Duodenal mucosa (tissue), 2 donors: ENCODE measurements around the gene HMGN2.

Experiments used
- H3K27ac ChIP-seq: one replicate; pipeline ENCODE4 v1.7.0; 2013; ENCODE audit warnings: low read depth, low read length
- H3K27me3 ChIP-seq, 2 donors: one replicate each; pipeline ENCODE4 v1.7.0; 2013; ENCODE audit warnings: low read length in 2 of 2, control low read depth in 1 of 2; ENCODE audit not compliant: insufficient read depth in 2 of 2, control insufficient read depth in 1 of 2
- H3K36me3 ChIP-seq, 2 donors: one replicate each; pipeline ENCODE4 v1.7.0; 2013; ENCODE audit warnings: low read length in 2 of 2, control low read depth in 1 of 2; ENCODE audit not compliant: insufficient read depth in 2 of 2, control insufficient read depth in 1 of 2
- H3K4me1 ChIP-seq, 2 donors: one replicate each; pipeline ENCODE4 v1.7.0; 2013; ENCODE audit warnings: low read length in 2 of 2, control low read depth in 1 of 2; ENCODE audit not compliant: insufficient read depth in 2 of 2, control insufficient read depth in 1 of 2
- H3K4me3 ChIP-seq, 2 donors: one replicate each; pipeline ENCODE4 v1.7.0; 2013; ENCODE audit warnings: low read length in 2 of 2, low read depth in 1 of 2
- H3K9ac ChIP-seq, 2 donors: one replicate each; pipeline ENCODE4 v1.7.0; 2013; ENCODE audit warnings: low read length in 2 of 2, low read depth in 1 of 2
- H3K9me3 ChIP-seq, 2 donors: one replicate each; pipeline ENCODE4 v1.7.0; 2013; ENCODE audit warnings: low read length in 2 of 2, control low read depth in 1 of 2; ENCODE audit not compliant: control insufficient read depth in 1 of 2

The HMGN2 gene

GRCh38 chr1:26452459-26453183 lies 19.6 kb upstream of the HMGN2 start:
- no peaks in the 10 kb centered on the region for H3K9me3 ChIP-seq
- no peak overlapping the region for H3K9ac ChIP-seq
- H3K4me1 ChIP-seq: no peaks in the 10 kb centered on the region
- no peak overlapping the region for H3K27ac ChIP-seq
- no peaks in the 10 kb centered on the region for H3K27me3 ChIP-seq
- no peak overlapping the region for H3K4me3 ChIP-seq
- peaks cover 10 to 54% of the 10 kb centered on the region in 2 donors for H3K36me3 ChIP-seq

- Histone ChIP-seq H3K36me3 (peaks cover 20 to 46% of the 10 kb centered on the region in 2 donors), H3K9me3 (no peaks in the 10 kb centered on the region), H3K4me1 (no peaks in the 10 kb centered on the region), H3K27me3 (no peaks in the 10 kb centered on the region), H3K4me3 (no peak overlapping the region), H3K9ac (no peak overlapping the region), H3K27ac (no peak overlapping the region)
These were observed 13.1 kb upstream of the HMGN2 start for GRCh38 chr1:26459148-26459547.

DNA sequence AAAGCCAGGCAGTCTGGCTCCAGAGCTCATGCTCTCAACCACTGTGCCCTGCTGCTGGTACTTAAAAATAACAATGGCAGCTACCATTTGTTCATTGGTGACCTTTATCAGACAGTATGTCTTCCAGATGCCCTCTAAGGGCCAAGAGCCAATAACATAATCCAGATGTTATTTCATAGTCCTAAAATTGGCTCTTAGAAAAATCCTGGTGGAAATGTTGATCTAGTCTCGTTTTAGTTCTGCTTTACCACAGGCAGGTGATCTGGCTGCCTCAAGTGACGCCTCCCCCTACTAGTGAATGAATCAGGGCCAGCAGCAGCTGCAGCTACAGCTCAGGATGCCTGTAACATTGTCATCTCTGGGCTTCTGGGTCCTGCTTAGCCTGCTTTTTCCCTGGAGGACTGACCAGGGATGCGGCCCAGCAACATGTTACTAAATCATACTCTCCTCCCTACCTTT lies 12.6 kb upstream of the HMGN2 start:
- Histone ChIP-seq H3K9me3 (no peaks in the 10 kb centered on the region), H3K36me3 (peaks cover 20 to 50% of the 10 kb centered on the region in 2 donors), H3K4me3 (no peak overlapping the region), H3K27ac (no peak overlapping the region), H3K4me1 (no peaks in the 10 kb centered on the region), H3K9ac (no peak overlapping the region), H3K27me3 (no peaks in the 10 kb centered on the region)

DNA sequence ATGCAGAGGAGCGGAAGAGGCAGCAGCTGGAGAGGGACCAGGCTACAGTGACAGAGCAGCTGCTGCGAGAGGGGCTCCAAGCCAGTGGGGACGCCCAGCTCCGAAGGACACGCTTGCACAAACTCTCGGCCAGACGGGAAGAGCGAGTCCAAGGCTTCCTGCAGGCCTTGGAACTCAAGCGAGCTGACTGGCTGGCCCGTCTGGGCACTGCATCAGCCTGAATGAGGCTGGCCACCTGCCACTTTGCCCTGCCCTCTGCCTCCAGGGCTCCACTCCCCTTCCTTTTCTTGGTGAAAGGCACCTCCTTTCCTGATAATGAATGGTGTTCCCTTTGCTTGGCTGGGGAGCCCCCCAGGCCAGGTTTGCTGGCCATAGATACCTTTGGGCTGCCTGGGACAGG lies 3.3 kb upstream of the HMGN2 start:
- H3K27me3 ChIP-seq: no peaks in the 10 kb centered on the region
- H3K9ac ChIP-seq: peak overlapping the region in 1 of 2 donors; percentile 6
- H3K4me1 ChIP-seq: peaks cover 23 to 31% of the 10 kb centered on the region in 2 donors
- no peak overlapping the region for H3K4me3 ChIP-seq
- no peak overlapping the region for H3K27ac ChIP-seq
- no peaks in the 10 kb centered on the region for H3K9me3 ChIP-seq
- H3K36me3 ChIP-seq: peaks cover 18 to 52% of the 10 kb centered on the region in 2 donors

DNA sequence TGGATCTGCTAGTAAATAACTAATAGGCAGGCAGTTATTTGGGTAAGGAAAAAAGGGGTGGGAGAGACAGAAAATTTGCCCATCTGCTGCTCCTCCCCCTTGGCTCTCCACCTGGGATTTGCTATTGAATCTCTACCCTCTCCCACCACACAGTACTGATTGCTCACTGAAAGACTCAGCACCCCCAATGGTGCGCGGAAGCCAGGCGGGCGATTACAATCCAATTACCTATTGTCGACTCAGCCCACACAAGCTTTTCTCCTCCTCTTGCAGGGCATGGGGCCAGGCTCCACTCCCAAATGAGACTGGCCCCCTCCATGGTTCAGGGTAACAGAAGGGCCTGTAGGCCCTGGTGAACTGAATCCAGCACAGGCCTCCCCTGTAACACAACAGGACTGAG lies 2.7 kb upstream of the HMGN2 start:
- Histone ChIP-seq H3K27ac (no peak overlapping the region), H3K4me1 (peaks cover 29 to 37% of the 10 kb centered on the region in 2 donors), H3K27me3 (no peaks in the 10 kb centered on the region), H3K9me3 (no peaks in the 10 kb centered on the region), H3K36me3 (peaks cover 21 to 52% of the 10 kb centered on the region in 2 donors), H3K9ac (no peak overlapping the region), H3K4me3 (no peak overlapping the region)

- no peaks in the 10 kb centered on the region for H3K27me3 ChIP-seq
- peak overlapping the region; percentile 84 to 87 for H3K4me3 ChIP-seq
- H3K27ac ChIP-seq: no peak overlapping the region
- H3K4me1 ChIP-seq: peaks cover 32 to 41% of the 10 kb centered on the region in 2 donors
- H3K36me3 ChIP-seq: peaks cover 25 to 45% of the 10 kb centered on the region in 2 donors
- peak overlapping the region in 1 of 2 donors; percentile 70 for H3K9ac ChIP-seq
- H3K9me3 ChIP-seq: no peaks in the 10 kb centered on the region
These were observed 1.3 kb upstream of the HMGN2 start for GRCh38 chr1:26470878-26471497.

DNA sequence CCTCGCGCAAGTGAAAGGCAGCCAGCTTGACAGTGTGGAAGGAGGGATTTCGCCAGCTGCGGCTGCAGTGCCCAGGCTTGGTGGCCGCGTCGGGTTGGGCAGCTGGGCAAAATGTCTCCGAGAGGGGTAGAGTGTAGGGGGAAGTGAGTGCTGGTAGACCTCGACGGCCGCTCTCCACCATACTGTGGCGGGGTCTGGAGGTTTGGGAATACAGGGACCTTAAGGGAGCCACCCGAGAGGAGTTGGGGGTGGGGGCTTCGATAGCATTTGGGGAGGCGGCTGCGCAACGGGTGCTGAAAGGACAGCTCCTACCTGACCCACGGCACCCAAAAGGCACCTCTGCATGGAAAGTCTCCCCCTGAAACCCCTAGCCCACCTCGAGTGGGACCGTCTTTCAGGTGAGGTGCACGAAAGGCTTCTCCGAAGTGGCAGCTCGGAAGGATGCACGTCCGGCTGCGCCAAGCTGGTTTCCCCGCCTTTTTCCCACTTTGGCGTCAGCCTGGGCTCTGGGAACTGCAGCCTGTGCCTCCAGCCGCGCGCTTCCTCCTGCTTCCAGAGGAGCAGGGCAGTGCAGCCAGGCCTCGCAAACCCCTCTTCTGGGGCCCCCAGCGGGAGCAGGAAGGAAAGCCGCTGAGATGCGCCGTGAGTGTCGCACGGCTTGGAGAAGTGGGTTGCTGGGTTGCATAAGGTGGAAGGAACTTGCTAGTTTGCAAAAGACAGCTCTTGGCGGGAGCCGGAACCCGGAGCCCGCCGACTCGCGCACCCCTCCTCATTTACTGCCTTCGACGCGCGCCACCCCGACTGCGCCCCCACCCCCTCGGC lies 531 bp upstream of the HMGN2 start:
- H3K4me1 ChIP-seq: peaks cover 32 to 41% of the 10 kb centered on the region in 2 donors
- peak overlapping the region; percentile 98 for H3K27ac ChIP-seq
- peak overlapping the region; percentile 29 to 70 for H3K9ac ChIP-seq
- H3K36me3 ChIP-seq: peaks cover 20 to 46% of the 10 kb centered on the region in 2 donors
- H3K9me3 ChIP-seq: no peaks in the 10 kb centered on the region
- H3K4me3 ChIP-seq: peak overlapping the region; percentile 84 to 87
- H3K27me3 ChIP-seq: no peaks in the 10 kb centered on the region

- Histone ChIP-seq H3K36me3 (peaks cover 15 to 43% of the 10 kb centered on the region in 2 donors), H3K27ac (peak overlapping the region; percentile 98)
These were observed 933 bp downstream of the HMGN2 start for GRCh38 chr1:26472901-26473845.

DNA sequence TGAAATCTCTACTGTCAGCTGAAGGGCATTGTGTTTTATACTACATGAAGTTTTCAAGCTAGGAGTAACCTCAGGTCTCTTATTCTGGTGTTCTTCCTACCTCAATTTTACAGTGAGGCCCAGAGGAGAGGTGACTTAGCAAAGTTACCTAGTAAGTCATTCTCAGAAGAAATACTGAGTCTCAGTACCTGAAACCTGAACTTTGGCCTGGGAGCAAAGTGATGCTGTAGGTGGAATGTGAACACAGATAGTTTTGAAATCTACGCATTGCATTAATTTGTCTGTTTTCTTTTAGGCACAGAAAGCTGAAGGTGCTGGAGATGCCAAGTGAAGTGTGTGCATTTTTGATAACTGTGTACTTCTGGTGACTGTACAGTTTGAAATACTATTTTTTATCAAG lies 2.6 kb downstream of the HMGN2 start:
- H3K9me3 ChIP-seq: no peaks in the 10 kb centered on the region
- peaks cover 32% of the 10 kb centered on the region in 2 donors for H3K4me1 ChIP-seq
- H3K4me3 ChIP-seq: no peak overlapping the region
- H3K27ac ChIP-seq: no peak overlapping the region
- H3K9ac ChIP-seq: no peak overlapping the region
- H3K27me3 ChIP-seq: no peaks in the 10 kb centered on the region
- peaks cover 15 to 37% of the 10 kb centered on the region in 2 donors for H3K36me3 ChIP-seq

More at GRCh38 chr1:26472901-26473845, 933 bp downstream of the HMGN2 start:
- no peaks in the 10 kb centered on the region for H3K27me3 ChIP-seq
- peak overlapping the region; percentile 35 to 64 for H3K9ac ChIP-seq
- H3K4me1 ChIP-seq: peaks cover 32 to 41% of the 10 kb centered on the region in 2 donors
- peak overlapping the region; percentile 81 to 87 for H3K4me3 ChIP-seq
- H3K9me3 ChIP-seq: no peaks in the 10 kb centered on the region
